Measurements from ENCODE around the gene CDY1.
"Not testable (repeated sequence)": the region's sequence is repeated elsewhere in the genome, so short reads cannot be mapped to it uniquely, and the experiment has no call there.

CDY1 gene

GRCh38 chrY:25621817-25622216 is at the start of gene CDY1:
CDY1 (plus strand) TSS chrY:25622117; CDS start chrY:25622443, 326 bp downstream.
- H3K27ac ChIP-seq, H3K4me3 ChIP-seq: not testable (repeated sequence)

- not testable (repeated sequence) for H3K27ac ChIP-seq, H3K4me3 ChIP-seq
These were observed 28.6 kb upstream of the CDY1 start for GRCh38 chrY:25593336-25593735.

DNA sequence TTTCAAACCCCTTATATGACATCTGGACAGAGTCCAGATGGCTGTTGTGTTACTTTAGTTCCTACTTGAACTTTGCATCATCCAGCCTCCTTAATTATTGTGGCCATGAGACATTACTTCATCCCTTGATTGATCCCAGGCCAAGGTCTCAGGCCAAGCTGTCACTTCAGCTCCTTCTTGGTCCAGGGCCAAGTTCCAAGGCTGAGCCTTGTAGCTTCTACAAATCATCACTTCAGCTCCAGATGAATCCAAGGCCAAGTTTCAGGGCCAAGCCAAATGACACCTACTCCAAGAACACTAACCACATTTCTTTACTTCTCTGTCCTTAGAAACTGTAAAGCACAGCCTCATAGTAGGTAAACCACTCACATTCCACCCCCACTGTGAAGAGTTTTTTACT is 1.7 kb upstream of the CDY1 start:
- not testable (repeated sequence) for H3K27ac ChIP-seq, H3K4me3 ChIP-seq

DNA sequence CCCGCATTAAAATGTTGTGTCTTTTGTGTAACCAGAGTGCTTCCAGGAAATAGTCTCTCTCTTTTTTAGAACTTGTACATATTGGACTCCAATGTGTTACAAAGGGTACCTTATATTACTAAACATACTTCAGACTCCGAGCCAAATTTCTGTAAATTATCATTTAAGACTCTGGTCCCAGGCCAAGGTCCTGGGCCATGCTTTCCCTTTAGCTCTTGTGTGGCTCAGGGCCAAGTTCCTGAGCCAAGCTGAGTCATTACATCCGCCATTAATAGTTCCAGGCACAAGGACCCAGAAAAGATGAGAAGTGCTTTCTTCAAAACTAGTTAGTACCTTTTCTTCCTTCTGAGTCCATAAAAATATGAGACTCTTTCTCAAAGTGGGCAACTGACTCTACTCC is 4.6 kb downstream of the CDY1 start:
- H3K27ac ChIP-seq, H3K4me3 ChIP-seq: not testable (repeated sequence)

GRCh38 chrY:25630383-25631112 is 8.6 kb downstream of the CDY1 start:
- not testable (repeated sequence) for H3K4me3 ChIP-seq, H3K27ac ChIP-seq

GRCh38 chrY:25639852-25640251 is 17.9 kb downstream of the CDY1 start:
- not testable (repeated sequence) for H3K27ac ChIP-seq, H3K4me3 ChIP-seq

DNA sequence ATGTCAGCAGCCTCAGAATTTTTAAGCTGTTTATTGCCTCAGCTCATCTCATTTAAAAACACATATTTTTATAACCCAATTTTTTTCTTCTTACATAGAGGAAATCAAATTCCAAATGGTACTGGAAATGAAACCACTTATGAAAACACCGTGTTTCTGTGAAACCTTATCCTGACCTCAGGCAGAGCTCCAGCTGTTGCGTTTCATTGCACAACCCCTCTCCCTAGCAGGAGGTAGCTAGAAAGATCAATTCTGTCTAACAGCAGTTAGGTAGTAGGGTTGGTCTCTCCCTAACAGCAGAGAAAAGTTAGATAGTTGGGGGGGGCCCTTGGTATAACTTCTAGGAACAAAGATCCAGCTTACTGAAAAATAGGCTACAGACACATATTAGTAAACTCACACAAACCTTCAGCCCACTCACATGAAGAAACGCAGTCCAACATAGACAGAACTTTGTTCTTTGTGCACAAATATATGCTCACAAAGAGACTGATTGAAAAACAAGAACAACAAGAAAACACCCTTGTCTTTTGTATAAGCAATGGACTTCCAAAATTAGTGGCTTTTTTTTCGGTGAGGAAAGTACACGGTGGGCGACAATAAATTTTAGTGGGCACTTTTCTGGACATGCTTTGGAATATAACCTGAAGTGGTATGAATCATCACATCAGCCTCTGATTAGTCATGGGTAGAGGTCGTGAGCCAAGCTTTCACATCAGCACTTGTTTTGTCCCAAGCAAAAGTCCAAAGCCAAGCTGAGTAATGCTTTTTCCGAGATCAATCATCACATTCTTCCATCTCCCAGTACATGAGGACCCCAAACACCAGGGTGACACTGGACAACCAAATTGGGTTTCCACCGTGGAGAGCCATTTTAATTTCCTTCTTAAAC is 21.4 kb downstream of the CDY1 start:
- H3K27ac ChIP-seq, H3K4me3 ChIP-seq: not testable (repeated sequence)

Data from skin epidermis (tissue), 12 donors.